Vagina (tissue), 2 donors: ENCODE results near the gene HTATIP2.

Experiments used
- POLR2A ChIP-seq, 2 donors: fragments of 450-650 bp; IDR thresholded peaks; one replicate each; pipeline ENCODE4 v1.6.1; 2017; ENCODE audit warnings: antibody characterized with exemption in 2 of 2, mild to moderate bottlenecking in 2 of 2, moderate library complexity in 2 of 2
- POLR2AphosphoS5 ChIP-seq, 2 donors: sonication (generic); formaldehyde crosslinking; IDR thresholded peaks; one replicate each; pipeline ENCODE4 v1.9.0; 2017; ENCODE audit warnings: antibody characterized with exemption in 2 of 2, mild to moderate bottlenecking in 2 of 2, low read depth in 1 of 2; ENCODE audit not compliant: insufficient read depth in 1 of 2
- TF ChIP-seq, protein P1 (sequence below), 3 experiments: fragments of 450-650 bp in 2 of 3; fragments of 200-600 bp in 1 of 3; sonication (generic) in 1 of 3; IDR thresholded peaks; one replicate each; pipeline ENCODE4 v1.5.1; 2017 to 2019; ENCODE audit warnings: antibody characterized with exemption in 3 of 3, mild to moderate bottlenecking in 2 of 3, moderate library complexity in 2 of 3

DNA sequence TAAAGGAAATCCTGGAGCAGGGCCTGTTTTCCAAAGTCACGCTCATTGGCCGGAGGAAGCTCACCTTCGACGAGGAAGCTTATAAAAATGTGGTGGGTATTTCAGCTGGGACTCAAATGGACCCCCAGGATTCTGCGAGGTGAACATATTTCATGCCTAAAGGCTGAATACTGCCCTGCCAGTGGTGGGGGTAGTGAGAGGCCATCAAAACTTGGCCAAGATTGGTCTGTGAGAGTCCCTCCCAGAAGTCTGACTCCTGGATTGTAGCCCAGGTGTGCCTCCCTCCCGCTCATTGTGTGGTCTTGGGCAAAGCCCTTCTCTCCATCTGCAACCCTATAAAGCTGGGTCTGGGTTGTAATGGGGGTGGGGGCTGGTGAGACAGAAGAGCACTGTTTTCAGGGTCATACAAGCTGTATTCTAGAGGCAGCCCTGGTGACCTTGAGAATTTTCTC lies 853 bp downstream of the HTATIP2 start:
- TF ChIP-seq POLR2AphosphoS5 (IDR thresholded peaks at IDR 0.05; ENCODE audit: insufficient read depth in 1 of 2, low read depth in 1 of 2) (no peak), POLR2A (IDR thresholded peaks at IDR 0.05) (no peak)
- TF ChIP-seq, protein P1, sequence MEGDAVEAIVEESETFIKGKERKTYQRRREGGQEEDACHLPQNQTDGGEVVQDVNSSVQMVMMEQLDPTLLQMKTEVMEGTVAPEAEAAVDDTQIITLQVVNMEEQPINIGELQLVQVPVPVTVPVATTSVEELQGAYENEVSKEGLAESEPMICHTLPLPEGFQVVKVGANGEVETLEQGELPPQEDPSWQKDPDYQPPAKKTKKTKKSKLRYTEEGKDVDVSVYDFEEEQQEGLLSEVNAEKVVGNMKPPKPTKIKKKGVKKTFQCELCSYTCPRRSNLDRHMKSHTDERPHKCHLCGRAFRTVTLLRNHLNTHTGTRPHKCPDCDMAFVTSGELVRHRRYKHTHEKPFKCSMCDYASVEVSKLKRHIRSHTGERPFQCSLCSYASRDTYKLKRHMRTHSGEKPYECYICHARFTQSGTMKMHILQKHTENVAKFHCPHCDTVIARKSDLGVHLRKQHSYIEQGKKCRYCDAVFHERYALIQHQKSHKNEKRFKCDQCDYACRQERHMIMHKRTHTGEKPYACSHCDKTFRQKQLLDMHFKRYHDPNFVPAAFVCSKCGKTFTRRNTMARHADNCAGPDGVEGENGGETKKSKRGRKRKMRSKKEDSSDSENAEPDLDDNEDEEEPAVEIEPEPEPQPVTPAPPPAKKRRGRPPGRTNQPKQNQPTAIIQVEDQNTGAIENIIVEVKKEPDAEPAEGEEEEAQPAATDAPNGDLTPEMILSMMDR (IDR thresholded peaks at IDR 0.05), result no peak
